Activated T-cell treated with anti-CD3 and anti-CD28 coated beads, Interleukin-2, amount 50 U/mL, for 72 hours (primary cell): ENCODE measurements around the gene ZACN. TPM values are rescaled to one million over a fixed set of nuclear protein-coding genes. Genes with fewer than 3 reads are reported as not detected.

ENCODE experiments used
- ATAC-seq, 2 donors: fragments of 150-1000 bp; cut with Tn5 transposase; replicated peaks in 1 of 2; 2 replicates each; pipeline ENCODE4 v1.10.0; 2021; ENCODE audit warnings: moderate library complexity in 2 of 2, mild to moderate bottlenecking in 1 of 2
- DNase-seq, 2 donors: peaks; one replicate each; pipeline ENCODE4 v3.0.0; 2021 to 2022; ENCODE audit warnings: mixed read lengths in 1 of 2
- H3K27ac Mint-ChIP-seq: one replicate; pipeline ENCODE4 v1.8.0; 2022; ENCODE audit warnings: mild to moderate bottlenecking, moderate library complexity, mixed read lengths
- H3K27me3 Mint-ChIP-seq: one replicate; pipeline ENCODE4 v1.8.0; 2022; ENCODE audit warnings: low read depth, mixed read lengths
- H3K36me3 Mint-ChIP-seq, 2 donors: one replicate each; pipeline ENCODE4 v1.8.0; 2022; ENCODE audit warnings: mixed read lengths in 2 of 2, mild to moderate bottlenecking in 1 of 2; ENCODE audit not compliant: insufficient read depth in 2 of 2
- H3K4me1 Mint-ChIP-seq: one replicate; pipeline ENCODE4 v1.8.0; 2022; ENCODE audit warnings: low read depth, mixed read lengths
- H3K4me3 Mint-ChIP-seq, 2 donors: one replicate each; pipeline ENCODE4 v1.8.0; 2022; ENCODE audit warnings: mild to moderate bottlenecking in 2 of 2, mixed read lengths in 2 of 2, moderate library complexity in 2 of 2
- H3K9me3 Mint-ChIP-seq, 2 donors: one replicate each; pipeline ENCODE4 v1.8.0; 2022; ENCODE audit warnings: mixed read lengths in 2 of 2
- total RNA-seq, 2 donors: library from RNA; stranded (reverse); gene quantifications; one replicate each; pipeline ENCODE4 v1.2.3, GENCODE V29; 2022

ZACN gene
- total RNA-seq, 2 donors from 2014 or later = 9.1 to 10.3 TPM

DNA sequence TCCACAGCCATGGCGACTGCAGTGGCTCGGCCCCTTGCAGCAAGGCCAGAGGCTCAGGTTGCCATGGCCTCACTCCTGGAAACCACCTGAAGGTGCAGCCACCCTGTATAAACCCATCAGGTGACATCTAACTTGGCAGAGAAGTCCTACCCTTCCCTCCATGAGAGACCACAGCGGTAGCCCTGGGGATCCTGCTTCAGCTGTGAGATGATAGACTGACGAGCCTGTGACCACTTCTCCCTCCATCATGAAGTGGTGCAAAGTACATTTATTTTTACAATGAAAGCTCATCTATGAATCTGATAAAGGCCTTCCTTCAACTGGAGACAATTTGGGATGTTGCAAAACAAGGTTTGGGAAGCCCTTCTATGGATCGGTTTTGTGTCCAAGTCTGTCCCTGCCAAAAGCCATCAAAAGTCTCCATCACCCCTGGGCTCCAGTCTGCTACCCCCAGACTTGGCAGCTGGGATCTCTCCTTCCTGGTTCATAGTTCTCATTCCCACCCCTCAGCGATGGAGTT, 1.8 kb downstream of the ZACN start:
- H3K27me3 Mint-ChIP-seq = peaks cover 37% of the 10 kb centered on the region
- no peak for DNase-seq
- peaks cover 2 to 6% of the 10 kb centered on the region in 2 donors for H3K36me3 Mint-ChIP-seq
- no peaks in the 10 kb centered on the region for H3K9me3 Mint-ChIP-seq
- no peak overlapping the region for H3K4me3 Mint-ChIP-seq
- peaks cover 32% of the 10 kb centered on the region for H3K4me1 Mint-ChIP-seq
- no peak overlapping the region for H3K27ac Mint-ChIP-seq
- no peak for ATAC-seq

DNA sequence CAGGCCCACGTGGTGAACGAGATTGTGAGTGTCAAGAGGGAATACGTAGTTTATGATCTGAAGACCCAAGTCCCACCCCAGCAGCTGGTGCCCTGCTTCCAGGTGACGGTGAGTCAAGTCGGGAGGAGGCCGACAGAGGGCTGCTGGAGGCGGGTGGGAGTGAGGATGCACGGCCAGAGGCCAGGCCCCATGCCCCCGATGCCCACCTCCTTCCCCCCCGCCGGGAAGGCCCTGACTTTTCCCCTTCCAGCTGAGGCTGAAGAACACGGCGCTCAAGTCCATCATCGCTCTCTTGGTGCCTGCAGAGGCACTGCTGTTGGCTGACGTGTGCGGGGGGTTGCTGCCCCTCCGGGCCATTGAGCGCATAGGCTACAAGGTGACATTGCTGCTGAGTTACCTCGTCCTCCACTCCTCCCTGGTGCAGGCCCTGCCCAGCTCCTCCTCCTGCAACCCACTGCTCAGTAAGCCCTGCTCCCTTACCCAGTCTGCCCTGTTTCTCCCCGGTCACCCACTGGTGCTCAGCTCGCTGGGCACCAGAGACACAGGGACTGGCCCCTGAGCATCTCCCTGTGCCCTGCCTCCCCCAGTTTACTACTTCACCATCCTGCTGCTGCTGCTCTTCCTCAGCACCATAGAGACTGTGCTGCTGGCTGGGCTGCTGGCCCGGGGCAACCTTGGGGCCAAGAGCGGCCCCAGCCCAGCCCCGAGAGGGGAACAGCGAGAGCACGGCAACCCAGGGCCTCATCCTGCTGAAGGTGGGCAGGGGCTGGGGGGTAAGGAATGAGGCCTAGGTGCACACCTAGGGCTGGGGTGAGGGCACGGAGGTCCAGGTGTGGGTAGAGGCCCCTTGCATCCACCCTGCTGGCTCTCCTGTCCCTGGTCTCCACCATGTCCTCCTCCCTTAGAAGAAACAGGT, 2.6 kb downstream of the ZACN start:
- Mint-ChIP-seq H3K27ac (no peak overlapping the region), H3K27me3 (peaks cover 29% of the 10 kb centered on the region), H3K9me3 (no peaks in the 10 kb centered on the region), H3K4me1 (peaks cover 25% of the 10 kb centered on the region), H3K36me3 (peaks cover 2 to 6% of the 10 kb centered on the region in 2 donors), H3K4me3 (no peak overlapping the region)
- no peak for ATAC-seq
- DNase-seq = no peak

DNA sequence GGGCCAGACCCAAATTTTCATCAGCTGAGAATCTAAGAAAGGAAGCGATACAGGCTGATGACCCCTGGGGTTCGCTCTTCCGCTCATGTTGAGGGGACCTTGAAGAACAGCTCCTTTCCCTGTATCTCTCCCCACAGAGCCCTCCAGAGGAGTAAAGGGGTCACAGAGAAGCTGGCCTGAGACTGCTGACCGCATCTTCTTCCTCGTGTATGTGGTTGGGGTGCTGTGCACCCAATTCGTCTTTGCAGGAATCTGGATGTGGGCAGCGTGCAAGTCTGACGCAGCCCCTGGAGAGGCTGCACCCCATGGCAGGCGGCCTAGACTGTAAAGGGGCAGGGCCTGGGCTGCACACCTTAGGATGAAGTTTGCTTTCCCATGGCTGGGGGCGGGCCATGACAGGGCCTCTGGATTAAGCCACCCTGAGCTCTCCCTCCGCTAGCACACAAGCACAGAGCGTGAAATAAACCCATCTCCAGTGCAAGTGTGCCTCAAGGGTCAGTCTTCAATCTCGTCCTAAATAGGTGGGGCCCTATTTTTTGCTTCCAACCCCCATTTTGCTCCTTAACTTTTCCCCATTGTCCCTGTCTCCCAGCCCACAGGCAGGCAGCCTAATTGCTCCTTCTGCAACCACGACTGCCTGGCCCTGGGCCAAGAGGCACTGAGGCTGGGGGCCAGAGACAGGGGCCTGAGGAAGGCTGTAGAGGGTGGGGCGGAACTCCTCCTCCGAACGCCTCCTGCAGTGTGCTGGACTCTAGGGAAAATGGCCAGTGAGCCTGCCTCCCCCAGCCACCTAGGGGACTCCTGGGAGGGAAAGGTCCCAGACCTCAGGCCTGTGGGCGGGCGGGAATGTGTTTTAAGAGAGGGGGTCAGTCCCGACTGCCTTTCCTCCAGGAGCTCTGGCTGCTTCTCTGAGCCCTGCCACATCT, 3.6 kb downstream of the ZACN start:
- DNase-seq (no peak), ATAC-seq (no peak)
- Mint-ChIP-seq H3K9me3 (no peaks in the 10 kb centered on the region), H3K27ac (no peak overlapping the region), H3K36me3 (peaks cover 0 to 4% of the 10 kb centered on the region in 2 donors), H3K4me1 (peaks cover 15% of the 10 kb centered on the region), H3K4me3 (no peak overlapping the region), H3K27me3 (peaks cover 19% of the 10 kb centered on the region)

DNA sequence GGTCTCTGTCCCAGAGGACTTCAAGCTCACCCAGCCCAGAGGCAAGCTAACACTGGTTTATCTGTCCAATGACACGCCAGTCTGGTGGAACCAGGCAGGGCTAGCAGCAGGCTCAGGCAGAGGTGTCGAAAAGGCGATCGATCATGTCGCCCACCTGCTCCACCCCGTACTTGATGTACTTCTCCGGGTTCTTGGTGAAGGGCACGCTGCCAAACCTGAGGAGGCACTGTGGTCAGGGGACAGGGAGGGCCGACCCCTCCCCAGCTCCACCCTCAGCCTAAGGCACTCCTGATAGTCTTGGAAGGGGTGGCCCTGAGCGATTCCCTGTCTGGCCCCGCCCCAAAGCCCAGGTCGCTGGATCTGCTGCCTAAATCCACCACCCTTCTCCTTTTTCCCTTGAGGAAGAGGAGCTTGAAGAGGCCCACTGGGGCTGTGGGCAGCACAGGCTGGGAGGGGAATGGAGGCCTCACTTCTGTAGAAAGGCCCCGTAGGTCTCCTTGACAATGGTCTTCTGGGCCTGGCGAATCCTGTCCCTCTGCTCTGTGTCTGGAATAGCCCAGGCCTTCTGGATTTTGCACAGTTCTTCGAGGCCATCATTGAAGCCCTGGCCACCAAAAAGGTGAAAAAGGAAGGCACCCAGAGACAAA, 4.7 kb downstream of the ZACN start:
- Mint-ChIP-seq H3K27me3 (peaks cover 9% of the 10 kb centered on the region), H3K27ac (no peak overlapping the region), H3K4me1 (peaks cover 8% of the 10 kb centered on the region), H3K36me3 (peaks cover 0 to 4% of the 10 kb centered on the region in 2 donors), H3K9me3 (no peaks in the 10 kb centered on the region), H3K4me3 (no peak overlapping the region)
- DNase-seq (no peak), ATAC-seq (no peak)

DNA sequence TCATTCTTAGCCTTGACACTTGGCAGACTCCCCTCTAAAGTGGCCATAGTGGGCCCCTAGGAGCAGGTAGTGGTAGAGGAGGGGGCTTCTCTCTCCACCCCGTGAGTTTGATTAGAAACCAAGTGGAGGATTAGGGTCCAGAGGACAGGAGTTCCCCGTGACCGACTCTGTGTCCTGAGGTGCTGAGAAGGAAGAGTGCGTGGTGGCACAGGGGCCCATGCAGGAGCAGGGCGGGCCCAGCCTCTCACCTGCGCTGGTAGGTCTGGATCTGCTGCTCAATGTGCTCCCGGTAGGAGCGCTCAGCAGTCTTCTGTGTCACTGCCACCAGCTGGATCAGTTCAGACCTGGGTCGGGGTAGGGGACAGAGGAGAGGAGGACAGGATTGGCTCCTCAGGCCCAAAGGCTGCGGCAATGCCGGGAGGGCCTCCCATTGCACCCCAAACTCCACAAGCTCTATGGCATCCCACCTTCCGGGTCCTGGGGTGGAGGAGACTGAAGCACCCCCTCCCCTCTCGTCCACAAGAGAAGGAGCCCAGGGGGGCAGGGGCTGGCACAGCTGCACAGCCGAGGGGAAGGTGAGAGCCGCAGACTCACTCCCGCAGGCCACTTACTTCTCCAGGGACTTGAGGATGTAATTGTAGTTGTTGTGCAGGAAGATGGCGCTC, 6.2 kb downstream of the ZACN start:
- H3K4me3 Mint-ChIP-seq = no peak overlapping the region
- no peak overlapping the region for H3K27ac Mint-ChIP-seq
- H3K4me1 Mint-ChIP-seq = no peaks in the 10 kb centered on the region
- no peak for ATAC-seq
- H3K9me3 Mint-ChIP-seq = no peaks in the 10 kb centered on the region
- no peak for DNase-seq
- peaks cover 0 to 7% of the 10 kb centered on the region in 2 donors for H3K36me3 Mint-ChIP-seq
- H3K27me3 Mint-ChIP-seq = no peaks in the 10 kb centered on the region

DNA sequence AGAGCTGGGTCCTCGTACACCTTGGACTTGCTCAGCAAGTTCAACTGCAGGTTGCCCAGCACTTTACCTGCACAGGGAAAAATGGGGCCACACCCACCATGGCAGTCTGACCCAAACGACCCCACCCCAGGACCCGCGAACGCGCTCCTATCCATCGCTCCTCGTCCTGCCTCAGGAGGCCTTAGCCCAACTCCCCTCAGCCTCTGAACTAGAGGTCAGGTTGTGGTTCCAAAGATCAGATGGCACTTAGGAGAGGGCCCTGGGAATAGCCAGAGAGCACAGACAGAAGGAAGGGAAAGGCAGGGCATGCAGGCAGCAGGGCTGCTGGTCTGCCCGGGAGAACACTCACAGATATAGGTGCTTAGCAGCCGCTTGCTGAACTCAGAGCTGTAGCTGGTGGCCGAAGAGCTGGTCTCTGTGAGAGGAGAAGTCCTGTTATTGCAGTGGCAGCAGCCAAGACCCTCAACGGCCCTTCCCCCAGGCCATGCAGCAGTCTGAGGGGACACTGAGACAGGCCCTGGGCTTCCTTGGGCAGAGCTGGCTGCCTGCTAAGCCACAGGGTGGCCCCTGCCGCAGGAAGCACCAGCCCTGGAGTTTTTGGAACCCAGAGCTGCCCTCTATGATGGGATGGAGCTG, 6.9 kb downstream of the ZACN start:
- Mint-ChIP-seq H3K27ac (no peak overlapping the region), H3K4me3 (no peak overlapping the region), H3K9me3 (no peaks in the 10 kb centered on the region), H3K36me3 (peaks cover 0 to 7% of the 10 kb centered on the region in 2 donors), H3K27me3 (no peaks in the 10 kb centered on the region), H3K4me1 (no peaks in the 10 kb centered on the region)
- DNase-seq = no peak
- ATAC-seq = no peak

DNA sequence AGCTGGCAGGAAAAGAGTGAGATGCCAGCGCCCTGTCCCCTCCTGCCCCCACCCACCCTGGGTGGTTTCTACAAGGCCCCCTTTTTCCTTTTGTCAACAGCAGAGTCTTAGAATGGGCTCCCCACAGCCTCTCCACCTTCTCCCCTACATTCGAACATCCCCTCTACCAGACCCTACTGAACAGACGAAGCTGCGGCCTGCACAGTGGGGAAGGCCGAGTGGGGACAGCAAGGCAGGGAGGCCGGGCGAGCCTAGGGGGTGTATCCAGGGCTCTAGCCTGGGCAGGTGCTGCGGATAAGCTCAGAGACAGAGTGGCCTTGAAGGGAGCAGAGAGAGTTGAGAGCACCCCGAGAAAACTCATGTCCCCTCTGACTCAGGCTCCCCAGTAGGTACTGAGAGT, 7.4 kb downstream of the ZACN start:
- H3K4me3 Mint-ChIP-seq = no peak overlapping the region
- H3K4me1 Mint-ChIP-seq = no peaks in the 10 kb centered on the region
- peaks cover 0 to 8% of the 10 kb centered on the region in 2 donors for H3K36me3 Mint-ChIP-seq
- H3K27ac Mint-ChIP-seq = no peak overlapping the region
- ATAC-seq = no peak
- no peak for DNase-seq
- H3K27me3 Mint-ChIP-seq = no peaks in the 10 kb centered on the region
- H3K9me3 Mint-ChIP-seq = no peaks in the 10 kb centered on the region

DNA sequence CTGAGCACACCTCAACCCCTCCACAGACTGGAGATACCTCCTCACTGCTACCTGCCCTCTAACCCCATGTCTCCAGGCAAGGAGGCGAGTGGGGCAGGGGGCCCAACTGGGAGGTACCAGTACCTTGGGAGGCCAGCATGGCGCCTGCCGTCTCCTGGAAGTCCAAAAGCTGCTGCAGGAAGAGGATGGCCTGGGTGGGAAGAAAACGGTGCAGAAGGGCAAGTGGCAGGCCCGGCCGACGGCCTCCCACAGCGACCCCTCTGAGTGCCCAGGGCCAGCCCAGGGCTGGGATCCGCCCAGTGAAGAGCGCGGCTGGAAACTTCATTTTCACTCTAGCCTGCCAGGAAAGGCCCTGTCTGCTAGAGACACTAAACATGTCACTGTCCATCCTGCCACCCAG, 8.5 kb downstream of the ZACN start:
- ATAC-seq = no peak
- Mint-ChIP-seq H3K36me3 (peaks cover 0 to 6% of the 10 kb centered on the region in 2 donors), H3K9me3 (no peaks in the 10 kb centered on the region), H3K4me1 (no peaks in the 10 kb centered on the region), H3K4me3 (no peak overlapping the region), H3K27ac (no peak overlapping the region), H3K27me3 (no peaks in the 10 kb centered on the region)
- DNase-seq = no peak

DNA sequence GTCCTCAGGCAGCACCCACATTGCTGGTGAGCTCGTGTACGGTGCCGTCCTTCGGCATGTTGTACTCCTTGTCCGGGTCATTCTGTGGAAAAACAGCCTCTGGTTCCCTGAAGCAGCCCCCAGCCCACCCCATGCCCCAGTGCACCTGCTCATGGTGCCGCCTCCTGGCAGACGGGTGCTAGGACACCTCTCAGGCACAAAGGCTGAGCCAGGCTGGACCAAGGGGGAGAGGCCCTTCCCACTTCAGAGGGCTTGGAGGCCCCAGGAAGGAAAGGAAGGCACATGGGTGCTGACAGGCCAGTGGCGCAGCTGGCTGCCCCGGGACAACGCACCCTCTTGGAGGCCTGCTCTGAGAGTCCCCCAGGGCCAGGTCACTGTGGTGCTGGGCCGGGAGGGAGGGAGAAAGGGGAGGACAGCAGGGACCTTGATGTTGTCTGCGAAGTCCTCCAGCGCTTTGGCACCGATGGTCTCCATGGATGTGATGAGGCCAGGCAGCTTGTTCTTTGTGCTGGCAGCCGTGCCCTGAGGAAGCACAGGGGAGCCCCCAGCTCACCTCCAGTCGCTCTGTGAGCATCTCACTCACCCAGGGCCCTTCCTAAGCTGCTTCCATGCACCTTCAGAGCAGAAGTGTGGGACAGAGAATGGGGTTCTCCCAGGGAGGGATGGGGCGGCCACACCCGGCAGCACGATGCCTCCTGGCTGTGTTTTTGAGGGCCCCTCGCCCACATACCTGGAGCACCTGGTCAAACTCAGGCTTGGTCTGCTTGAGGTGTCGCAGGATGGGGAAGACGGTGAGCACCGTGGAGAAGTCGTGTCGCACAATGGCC, 9.3 kb downstream of the ZACN start:
- Mint-ChIP-seq H3K9me3 (no peaks in the 10 kb centered on the region), H3K4me3 (no peak overlapping the region), H3K27me3 (no peaks in the 10 kb centered on the region), H3K4me1 (no peaks in the 10 kb centered on the region), H3K36me3 (peaks cover 0 to 9% of the 10 kb centered on the region in 2 donors), H3K27ac (no peak overlapping the region)
- ATAC-seq = no peak
- no peak for DNase-seq

DNA sequence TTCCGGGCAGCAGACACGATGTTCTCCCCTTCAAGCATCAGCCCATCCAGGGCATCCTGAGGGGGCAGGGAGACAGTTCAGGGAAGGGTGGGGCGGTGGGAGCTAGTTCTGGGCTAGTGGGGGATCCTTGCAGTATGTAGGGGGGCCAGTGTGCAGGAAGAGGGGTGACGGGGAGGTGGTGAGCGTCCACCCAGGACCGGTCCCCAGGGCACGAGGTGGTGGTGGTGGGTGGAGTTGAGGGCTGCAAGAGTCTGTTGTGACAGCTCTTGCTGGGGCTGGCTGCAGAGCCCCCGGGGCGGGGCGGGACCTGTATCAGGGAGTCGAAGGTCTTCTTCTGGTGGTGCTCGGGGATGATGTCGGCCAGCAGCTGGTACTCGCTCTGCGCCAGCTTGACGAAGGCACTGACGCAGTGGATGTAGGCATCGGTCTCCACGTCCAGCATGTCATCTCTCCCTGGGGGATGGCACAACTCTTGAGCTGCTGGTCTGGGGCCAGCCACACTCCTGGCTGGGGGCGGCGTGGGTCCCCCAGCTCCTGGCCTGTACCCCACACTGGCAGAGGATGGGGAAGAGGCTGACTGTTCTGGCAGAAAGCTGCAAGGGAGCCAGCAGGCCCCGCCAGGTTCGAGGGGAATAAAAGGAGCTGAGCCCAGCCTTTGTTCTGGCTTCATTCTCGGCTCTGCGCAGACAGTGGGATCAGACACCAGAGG, 10.0 kb downstream of the ZACN start:
- no peaks in the 10 kb centered on the region for H3K9me3 Mint-ChIP-seq
- H3K27ac Mint-ChIP-seq = no peak overlapping the region
- H3K4me3 Mint-ChIP-seq = no peak overlapping the region
- no peak for DNase-seq
- no peaks in the 10 kb centered on the region for H3K4me1 Mint-ChIP-seq
- H3K36me3 Mint-ChIP-seq = peaks cover 2 to 9% of the 10 kb centered on the region in 2 donors
- no peaks in the 10 kb centered on the region for H3K27me3 Mint-ChIP-seq
- ATAC-seq = no peak
